Esophagus squamous epithelium (tissue), 5 donors: ENCODE measurements around the gene FUT1. TPM values are rescaled to one million over a fixed set of nuclear protein-coding genes. Genes with fewer than 3 reads are reported as not detected.

Source experiments
- DNase-seq: peaks from one replicate; lab custom pipeline; 2025; lab: John Stamatoyannopoulos, UW
- H3K27ac ChIP-seq, 4 donors: fragments of 200-600 bp; sonication (generic); one replicate each; pipeline ENCODE4 v1.5.1; 2016 to 2019; ENCODE audit warnings: mild to moderate bottlenecking in 1 of 4
- H3K27me3 ChIP-seq, 4 donors: fragments of 200-600 bp; sonication (generic); 1 replicate in 3 of 4; 2 replicates in 1 of 4; pipeline versions ENCODE4 v1.5.1 to v1.6.0; 2017 to 2021; ENCODE audit warnings: antibody characterized with exemption in 1 of 4
- H3K36me3 ChIP-seq, 3 donors: fragments of 200-600 bp; sonication (generic); one replicate each; pipeline ENCODE4 v1.5.1; 2016 to 2019
- H3K4me1 ChIP-seq, 3 donors: fragments of 200-600 bp; sonication (generic); one replicate each; pipeline ENCODE4 v1.5.1; 2017 to 2019
- H3K4me3 ChIP-seq, 4 donors: fragments of 200-600 bp; sonication (generic); 1 replicate in 3 of 4; 2 replicates in 1 of 4; pipeline ENCODE4 v1.5.1; 2016 to 2019; ENCODE audit warnings: mild to moderate bottlenecking in 2 of 4, moderate library complexity in 1 of 4
- H3K9me3 ChIP-seq, 3 donors: fragments of 200-600 bp; sonication (generic); one replicate each; pipeline ENCODE4 v1.5.1; 2016 to 2019
- CTCF ChIP-seq, 6 experiments: fragments of 450-650 bp in 4 of 6; fragments of 200-600 bp in 2 of 6; sonication (generic) in 2 of 6; IDR thresholded peaks; one replicate each; pipeline ENCODE4 v1.5.1; 2016 to 2019; ENCODE audit warnings: antibody characterized with exemption in 6 of 6, mild to moderate bottlenecking in 4 of 6, moderate library complexity in 4 of 6
- POLR2A ChIP-seq, 4 donors: fragments of 450-650 bp; IDR thresholded peaks; one replicate each; pipeline ENCODE4 v1.6.1; 2017; ENCODE audit warnings: antibody characterized with exemption in 4 of 4, mild to moderate bottlenecking in 4 of 4, moderate library complexity in 3 of 4
- WGBS, 2 donors: methylation state at CpG; one replicate each; pipeline ENCODE4 v1.1.5; 2018; 5-methylcytosine and 5-hydroxymethylcytosine counted together
- intact Hi-C: fragments of 100-400 bp; cut with DNase I; formaldehyde crosslinking; loops from one replicate; pipeline ENCODE4 v1.15.0; 2022
- small RNA-seq, 4 donors: library from RNA; depleted of rRNA; stranded (forward); fragments of <200 nt; gene quantifications; one replicate each; pipeline ENCODE3, GENCODE V24; 2016
- total RNA-seq, 4 donors: library from RNA; depleted of rRNA; stranded (reverse); fragments of >200 nt; gene quantifications; one replicate each; pipeline ENCODE4 v1.1.0, GENCODE V29; 2016
- donor health status: DM: yes; HTN: yes; CAD: no.

Gene FUT1
- total RNA-seq, 4 donors from 2014 or later: 3.4 to 6.3 (median 4.8) TPM

GRCh38 chr19:48708471-48708870, 44.0 kb downstream of the FUT1 start:
- no peak for TF ChIP-seq POLR2A (IDR thresholded peaks at IDR 0.05)
- no peak for TF ChIP-seq CTCF (IDR thresholded peaks at IDR 0.05)
- Histone ChIP-seq H3K9me3 (no peaks in the 10 kb centered on the region), H3K36me3 (peaks cover 0 to 26% (median 0%) of the 10 kb centered on the region in 3 donors), H3K27me3 (no peaks in the 10 kb centered on the region), H3K4me1 (peaks cover 8 to 9% (median 8%) of the 10 kb centered on the region in 3 donors), H3K4me3 (no peak overlapping the region), H3K27ac (no peak overlapping the region)
- intact Hi-C loops: no loop called here
- WGBS, 2 donors: 62 to 76% methylated on average over 9 to 10 of the region's 11 CpGs
- DNase-seq: no peak

GRCh38 chr19:48705431-48705830, 47.0 kb downstream of the FUT1 start:
- H3K9me3 ChIP-seq: no peaks in the 10 kb centered on the region
- peaks cover 0 to 54% (median 0%) of the 10 kb centered on the region in 3 donors for H3K36me3 ChIP-seq
- H3K27me3 ChIP-seq: no peaks in the 10 kb centered on the region
- H3K4me3 ChIP-seq: no peak overlapping the region
- no peaks in the 10 kb centered on the region for H3K4me1 ChIP-seq
- intact Hi-C loops: no loop called here
- no peak overlapping the region for H3K27ac ChIP-seq
- DNase-seq: no peak
- 50 to 78% methylated on average over 2 of the region's 2 CpGs for WGBS, 2 donors
- TF ChIP-seq CTCF (IDR thresholded peaks at IDR 0.05) (no peak), POLR2A (IDR thresholded peaks at IDR 0.05) (no peak)

GRCh38 chr19:48703316-48703715, 49.1 kb downstream of the FUT1 start:
- H3K4me3 ChIP-seq: no peak overlapping the region
- peaks cover 0 to 12% (median 0%) of the 10 kb centered on the region in 3 donors for H3K4me1 ChIP-seq
- H3K9me3 ChIP-seq: no peaks in the 10 kb centered on the region
- H3K36me3 ChIP-seq: peaks cover 0 to 54% (median 0%) of the 10 kb centered on the region in 3 donors
- no peak for DNase-seq
- H3K27ac ChIP-seq: no peak overlapping the region
- no peak for TF ChIP-seq CTCF (IDR thresholded peaks at IDR 0.05)
- TF ChIP-seq POLR2A (IDR thresholded peaks at IDR 0.05): no peak
- 92 to 94% methylated on average over 6 to 11 of the region's 23 CpGs for WGBS, 2 donors
- intact Hi-C loops: no loop called here
- H3K27me3 ChIP-seq: no peaks in the 10 kb centered on the region

GRCh38 chr19:48702701-48703100, 49.7 kb downstream of the FUT1 start:
- TF ChIP-seq POLR2A (IDR thresholded peaks at IDR 0.05) (no peak), CTCF (IDR thresholded peaks at IDR 0.05) (no peak)
- no peak for DNase-seq
- Histone ChIP-seq H3K4me1 (peaks cover 0 to 18% (median 3%) of the 10 kb centered on the region in 3 donors), H3K27me3 (no peaks in the 10 kb centered on the region), H3K4me3 (no peak overlapping the region), H3K36me3 (peaks cover 0 to 54% (median 0%) of the 10 kb centered on the region in 3 donors), H3K27ac (no peak overlapping the region), H3K9me3 (no peaks in the 10 kb centered on the region)
- 83 to 88% methylated on average over 13 of the region's 13 CpGs for WGBS, 2 donors
- intact Hi-C loops: no loop called here

- intact Hi-C loops: no loop called here
- 33 to 44% methylated on average over 4 of the region's 4 CpGs for WGBS, 2 donors
- TF ChIP-seq POLR2A (IDR thresholded peaks at IDR 0.05) (no peak), CTCF (IDR thresholded peaks at IDR 0.05) (no peak)
- H3K9me3 ChIP-seq: no peaks in the 10 kb centered on the region
- H3K27me3 ChIP-seq: peaks cover 0 to 22% (median 0%) of the 10 kb centered on the region in 4 donors
- H3K36me3 ChIP-seq: peaks cover 0 to 23% (median 0%) of the 10 kb centered on the region in 3 donors
- DNase-seq: no peak
- peaks cover 0 to 52% (median 12%) of the 10 kb centered on the region in 3 donors for H3K4me1 ChIP-seq
- peak overlapping the region in 3 of 4 donors; percentile 90 to 97 (median 96) for H3K27ac ChIP-seq
- H3K4me3 ChIP-seq: no peak overlapping the region
These were observed 54.4 kb downstream of the FUT1 start for GRCh38 chr19:48698046-48698445.

Small RNAs within 50 kb of the gene (small RNA-seq; reads per million reads assigned to genes)
- gene RNU6-317P: 0 reads per million in 4 donors

Other genes starting within 250 kb of the FUT1 start
- 1 to 10 TPM; 2.1 to 7.8 (median 2.8) TPM for gene LMTK3, start 240.8 kb downstream of the FUT1 start, total RNA-seq
- gene SULT2B1, start 200.5 kb downstream of the FUT1 start, total RNA-seq: 100 to 1,000 TPM in 2 of 4 donors, 10 to 100 TPM in 2; 84.8 to 253 (median 150) TPM
- gene SPACA4, start 145.9 kb downstream of the FUT1 start, total RNA-seq: 1 to 10 TPM in 3 of 4 donors, not detected in 1; 1.3 to 1.7 (median 1.4) TPM
- 10 to 100 TPM in 1 of 4 donors, 1 to 10 TPM in 3; 3.1 to 12.3 (median 8.6) TPM for gene FAM83E, start 137.6 kb downstream of the FUT1 start, total RNA-seq
- gene RPL18, start 133.5 kb downstream of the FUT1 start, total RNA-seq: 1,000 to 10,000 TPM; 1,870 to 2,808 (median 2,491) TPM
- 10 to 100 TPM in 2 of 4 donors, 1 to 10 TPM in 2; 7.0 to 10.9 (median 9.7) TPM for gene SPHK2, start 133.1 kb downstream of the FUT1 start, total RNA-seq
- gene DBP, start 115.3 kb downstream of the FUT1 start, total RNA-seq: 10 to 100 TPM in 3 of 4 donors, 1 to 10 TPM in 1; 4.2 to 16.2 (median 11.7) TPM
- gene CA11, start 106.5 kb downstream of the FUT1 start, total RNA-seq: 1 to 10 TPM; 1.4 to 6.9 (median 5.2) TPM
- gene NTN5, start 79.6 kb downstream of the FUT1 start, total RNA-seq: under 1 TPM in 1 of 4 donors, not detected in 3; 0.57 TPM
- gene FUT2, start 56.7 kb downstream of the FUT1 start, total RNA-seq: 100 to 1,000 TPM in 1 of 4 donors, 10 to 100 TPM in 3; 12.2 to 125 (median 38.5) TPM
- 1 to 10 TPM in 1 of 4 donors, under 1 TPM in 1, not detected in 2; 0.57 to 2.0 TPM for gene MAMSTR, start 32.9 kb downstream of the FUT1 start, total RNA-seq
- gene RASIP1, start 12.0 kb downstream of the FUT1 start, total RNA-seq: 1 to 10 TPM; 4.0 to 9.6 (median 6.5) TPM
- 10 to 100 TPM in 1 of 4 donors, 1 to 10 TPM in 2, not detected in 1; 2.3 to 56.0 (median 5.0) TPM for gene IZUMO1, start 5.7 kb downstream of the FUT1 start, total RNA-seq
- gene FGF21, start 2.9 kb upstream of the FUT1 start, total RNA-seq: not detected
- gene BCAT2, start 58.4 kb upstream of the FUT1 start, total RNA-seq: 10 to 100 TPM; 22.8 to 61.0 (median 42.2) TPM
- 1 to 10 TPM in 2 of 4 donors, under 1 TPM in 1, not detected in 1; 0.83 to 9.0 (median 4.8) TPM for gene HSD17B14, start 83.8 kb upstream of the FUT1 start, total RNA-seq
- 1 to 10 TPM; 2.8 to 9.0 (median 5.6) TPM for gene PLEKHA4, start 116.0 kb upstream of the FUT1 start, total RNA-seq
- gene PPP1R15A, start 119.8 kb upstream of the FUT1 start, total RNA-seq: 10 to 100 TPM; 19.3 to 41.6 (median 33.3) TPM
- gene TULP2, start 146.1 kb upstream of the FUT1 start, total RNA-seq: not detected
- 100 to 1,000 TPM in 3 of 4 donors, 10 to 100 TPM in 1; 93.5 to 186 (median 157) TPM for gene NUCB1, start 147.7 kb upstream of the FUT1 start, total RNA-seq
- 1 to 10 TPM in 1 of 4 donors, under 1 TPM in 1, not detected in 2; 0.95 to 2.9 TPM for gene DHDH, start 181.1 kb upstream of the FUT1 start, total RNA-seq
- gene BAX, start 202.2 kb upstream of the FUT1 start, total RNA-seq: 10 to 100 TPM; 38.9 to 42.8 (median 42.4) TPM
- 1,000 to 10,000 TPM in 3 of 4 donors, 100 to 1,000 TPM in 1; 556 to 2,127 (median 1,494) TPM for gene FTL, start 212.7 kb upstream of the FUT1 start, total RNA-seq
- 10 to 100 TPM; 30.6 to 47.6 (median 39.5) TPM for gene GYS1, start 240.7 kb upstream of the FUT1 start, total RNA-seq
- 100 to 1,000 TPM; 102 to 140 (median 119) TPM for gene RUVBL2, start 241.2 kb upstream of the FUT1 start, total RNA-seq